H9 (cell line): Measurements from ENCODE around the gene CDCA7L. TPM values are rescaled to one million over a fixed set of nuclear protein-coding genes. Genes with fewer than 3 reads are reported as not detected.
A peak's percentile ranks its signal among the peaks of the same experiment; 100 is the strongest.

Experiments used
- DNase-seq: peaks from one replicate; pipeline ENCODE4 v3.0.0-alpha.2; 2017
- H2AFZ ChIP-seq: one replicate; pipeline ENCODE4 v1.6.1; 2013; ENCODE audit warnings: mild to moderate bottlenecking, low read length, control low read depth, moderate library complexity
- H2AK5ac ChIP-seq: 2 replicates; pipeline ENCODE4 v1.6.1; 2013; ENCODE audit warnings: low read length, control low read depth, mixed read lengths; ENCODE audit not compliant: insufficient read length
- H2BK120ac ChIP-seq: one replicate; pipeline ENCODE4 v1.6.1; 2013; ENCODE audit warnings: low read depth, mild to moderate bottlenecking, low read length, control low read depth, inconsistent platforms; ENCODE audit not compliant: poor library complexity, severe bottlenecking
- H2BK12ac ChIP-seq: 2 replicates; pipeline ENCODE4 v1.6.1; 2013; ENCODE audit warnings: low read length, control low read depth, mixed read lengths, low read depth; ENCODE audit not compliant: insufficient read length
- H2BK15ac ChIP-seq: 2 replicates; pipeline ENCODE4 v1.6.1; 2013; ENCODE audit warnings: low read depth, low read length, control low read depth
- H2BK20ac ChIP-seq: one replicate; pipeline ENCODE4 v1.6.1; 2013; ENCODE audit warnings: low read depth, mild to moderate bottlenecking, low read length, control low read depth, inconsistent platforms; ENCODE audit not compliant: poor library complexity, severe bottlenecking
- H2BK5ac ChIP-seq: 2 replicates; pipeline ENCODE4 v1.6.1; 2013; ENCODE audit warnings: low read length, control low read depth, mixed read lengths; ENCODE audit not compliant: insufficient read length
- H3K14ac ChIP-seq: 2 replicates; pipeline ENCODE4 v1.6.1; 2013; ENCODE audit warnings: low read length, control low read depth; ENCODE audit not compliant: insufficient read depth
- H3K18ac ChIP-seq: 2 replicates; pipeline ENCODE4 v1.6.1; 2013; ENCODE audit warnings: low read depth, mild to moderate bottlenecking, mixed read lengths, low read length, control low read depth; ENCODE audit not compliant: insufficient read length
- H3K23ac ChIP-seq: 2 replicates; pipeline ENCODE4 v1.6.1; 2013; ENCODE audit warnings: low read length, control low read depth, mixed read lengths, low read depth; ENCODE audit not compliant: insufficient read length
- H3K23me2 ChIP-seq: 2 replicates; pipeline ENCODE4 v1.6.1; 2013; ENCODE audit warnings: low read depth, mild to moderate bottlenecking, mixed read lengths, low read length, control low read depth; ENCODE audit not compliant: insufficient read length, poor library complexity, severe bottlenecking
- H3K27ac ChIP-seq: 2 replicates; pipeline ENCODE4 v1.5.1; 2013; ENCODE audit warnings: low read length, control low read depth, mixed read lengths, low read depth; ENCODE audit not compliant: insufficient read length
- H3K27me3 ChIP-seq: 2 replicates; pipeline ENCODE4 v1.6.1; 2013; ENCODE audit warnings: low read length, control low read depth, inconsistent platforms; ENCODE audit not compliant: insufficient read depth
- H3K4ac ChIP-seq: 2 replicates; pipeline ENCODE4 v1.6.1; 2013; ENCODE audit warnings: low read depth, mild to moderate bottlenecking, control low read depth, inconsistent platforms, low read length, moderate library complexity
- H3K4me1 ChIP-seq: 2 replicates; pipeline ENCODE4 v1.6.1; 2013; ENCODE audit warnings: low read length, control low read depth, inconsistent platforms; ENCODE audit not compliant: insufficient read depth
- H3K4me2 ChIP-seq: 2 replicates; pipeline ENCODE4 v1.6.1; 2013; ENCODE audit warnings: low read length, control low read depth, mixed read lengths; ENCODE audit not compliant: insufficient read length, insufficient read depth
- H3K56ac ChIP-seq: 2 replicates; pipeline ENCODE4 v1.6.1; 2013; ENCODE audit warnings: low read depth, mild to moderate bottlenecking, mixed read lengths, low read length, control low read depth; ENCODE audit not compliant: insufficient read length
- H3K79me1 ChIP-seq: 2 replicates; pipeline ENCODE4 v1.6.1; 2013; ENCODE audit warnings: low read depth, mild to moderate bottlenecking, moderate library complexity, low read length, control low read depth, inconsistent platforms; ENCODE audit not compliant: insufficient read depth, poor library complexity, severe bottlenecking
- H3K79me2 ChIP-seq: 2 replicates; pipeline ENCODE4 v1.6.1; 2013; ENCODE audit warnings: low read length, control low read depth, inconsistent platforms; ENCODE audit not compliant: insufficient read depth
- H3K9ac ChIP-seq: 2 replicates; pipeline ENCODE4 v1.6.1; 2013; ENCODE audit warnings: low read length, control low read depth, mixed read lengths; ENCODE audit not compliant: insufficient read length; ENCODE audit errors: extremely low read depth
- H3K9me3 ChIP-seq: one replicate; pipeline ENCODE4 v1.6.1; 2013; ENCODE audit warnings: low read depth, low read length, inconsistent platforms; ENCODE audit not compliant: control insufficient read depth
- H3T11ph ChIP-seq: one replicate; pipeline ENCODE4 v1.6.1; 2013; ENCODE audit warnings: mild to moderate bottlenecking, low read length, control low read depth, inconsistent platforms
- H4K20me1 ChIP-seq: one replicate; pipeline ENCODE4 v1.6.1; 2013; ENCODE audit not compliant: control insufficient read depth, insufficient read length, insufficient read depth
- H4K5ac ChIP-seq: 2 replicates; pipeline ENCODE4 v1.6.1; 2013; ENCODE audit warnings: low read depth, mild to moderate bottlenecking, mixed read lengths, low read length, control low read depth; ENCODE audit not compliant: insufficient read length
- H4K8ac ChIP-seq: replicated peaks from 2 replicates; pipeline ENCODE4 v1.6.1; 2013; ENCODE audit warnings: low read length, control low read depth, mixed read lengths, low read depth; ENCODE audit not compliant: insufficient read length
- H4K91ac ChIP-seq: 2 replicates; pipeline ENCODE4 v1.6.1; 2013; ENCODE audit warnings: low read depth, mild to moderate bottlenecking, moderate library complexity, mixed read lengths, low read length, control low read depth; ENCODE audit not compliant: insufficient read length
- H3K27ac Mint-ChIP-seq, 3 experiments: 2 replicates in 2 of 3; 3 replicates in 1 of 3; pipeline ENCODE4 v1.8.0; 2020 to 2021; ENCODE audit warnings: mixed read lengths in 3 of 3, mild to moderate bottlenecking in 1 of 3, moderate library complexity in 1 of 3
- H3K27me3 Mint-ChIP-seq: 2 replicates; pipeline ENCODE4 v1.8.0; 2021; ENCODE audit warnings: low read depth, mild to moderate bottlenecking, moderate library complexity, mixed read lengths
- H3K36me3 Mint-ChIP-seq, 3 experiments: 2 replicates in 2 of 3; 3 replicates in 1 of 3; pipeline ENCODE4 v1.8.0; 2020 to 2021; ENCODE audit warnings: low read depth in 3 of 3, mixed read lengths in 3 of 3; ENCODE audit not compliant: insufficient read depth in 1 of 3
- H3K4me1 Mint-ChIP-seq, 2 experiments: 2 replicates each; pipeline ENCODE4 v1.8.0; 2020; ENCODE audit warnings: mixed read lengths in 2 of 2
- H3K4me3 Mint-ChIP-seq, 2 experiments: 2 replicates in 1 of 2; 3 replicates in 1 of 2; pipeline ENCODE4 v1.8.0; 2020 to 2021; ENCODE audit warnings: mild to moderate bottlenecking in 2 of 2, mixed read lengths in 2 of 2, moderate library complexity in 1 of 2
- H3K9me3 Mint-ChIP-seq, 2 experiments: 2 replicates in 1 of 2; 3 replicates in 1 of 2; pipeline ENCODE4 v1.8.0; 2020; ENCODE audit warnings: mild to moderate bottlenecking in 2 of 2, mixed read lengths in 2 of 2, moderate library complexity in 1 of 2
- WGBS: extraction: QIAGEN DNeasy Blood & Tissue Kit; methylation state at CpG from one replicate; pipeline ENCODE4 v1.1.7; 2013; ENCODE audit warnings: missing lambda C conversion rate, low lambda C conversion rate, mixed read lengths; ENCODE audit not compliant: insufficient read length; ENCODE audit errors: extremely low coverage; 5-methylcytosine and 5-hydroxymethylcytosine counted together
- total RNA-seq: library from RNA; stranded (reverse); gene quantifications from 2 replicates; pipeline ENCODE4 v1.2.1, GENCODE V29; 2021
- TF ChIP-seq, protein P1 (sequence below): fragments of 200-600 bp; sonication (generic); conservative IDR thresholded peaks from 3 replicates; pipeline ENCODE4 v1.8.0; 2021; ENCODE audit warnings: antibody characterized with exemption, mild to moderate bottlenecking

CDCA7L gene
- total RNA-seq, 1 experiment from 2014 or later = 104 TPM

DNA sequence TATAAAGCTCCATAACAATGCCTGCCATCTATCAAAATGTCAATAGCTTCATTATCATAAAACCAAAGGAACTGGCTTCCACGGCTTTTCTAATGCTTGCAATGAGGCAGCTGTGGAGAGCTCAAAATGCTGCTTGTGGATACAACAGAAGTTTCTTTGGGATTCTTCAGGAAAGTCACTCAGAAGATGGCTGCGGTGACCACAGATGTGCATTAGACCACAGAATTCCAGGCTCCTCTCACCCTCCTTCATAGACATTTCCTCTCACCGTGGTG, 77.2 kb downstream of the CDCA7L start:
- Histone ChIP-seq H3K9ac (no peak overlapping the region), H4K20me1 (no peaks in the 10 kb centered on the region), H2BK15ac (no peak overlapping the region), H4K5ac (no peak overlapping the region), H3K27ac (peak overlapping the region; percentile 40), H2BK5ac (no peak overlapping the region), H3K23me2 (no peaks in the 10 kb centered on the region), H2BK120ac (no peak overlapping the region), H3K14ac (no peak overlapping the region), H3K9me3 (no peaks in the 10 kb centered on the region), H2BK20ac (no peak overlapping the region), H3T11ph (no peak overlapping the region), H3K4me2 (peak overlapping the region; percentile 28), H3K79me1 (no peaks in the 10 kb centered on the region), H2AK5ac (no peak overlapping the region), H3K18ac (no peak overlapping the region), H3K56ac (no peak overlapping the region), H3K4me1 (peaks cover 28% of the 10 kb centered on the region; the same call in 1 of the 2 replicates), H3K79me2 (no peaks in the 10 kb centered on the region), H4K8ac (no peak overlapping the region), H3K4ac (no peak overlapping the region), H3K23ac (no peak overlapping the region), H3K27me3 (no peaks in the 10 kb centered on the region), H2AFZ (no peak overlapping the region), H4K91ac (no peak overlapping the region), H2BK12ac (no peak overlapping the region)
- H3K4me3 Mint-ChIP-seq = peak overlapping the region in 1 of 2 experiments; percentile 46; a peak in 2 of 5 replicates
- H3K36me3 Mint-ChIP-seq = peaks cover 0 to 5% (median 1%) of the 10 kb centered on the region in 3 experiments; a peak in 3 of 7 replicates
- TF ChIP-seq, protein P1, sequence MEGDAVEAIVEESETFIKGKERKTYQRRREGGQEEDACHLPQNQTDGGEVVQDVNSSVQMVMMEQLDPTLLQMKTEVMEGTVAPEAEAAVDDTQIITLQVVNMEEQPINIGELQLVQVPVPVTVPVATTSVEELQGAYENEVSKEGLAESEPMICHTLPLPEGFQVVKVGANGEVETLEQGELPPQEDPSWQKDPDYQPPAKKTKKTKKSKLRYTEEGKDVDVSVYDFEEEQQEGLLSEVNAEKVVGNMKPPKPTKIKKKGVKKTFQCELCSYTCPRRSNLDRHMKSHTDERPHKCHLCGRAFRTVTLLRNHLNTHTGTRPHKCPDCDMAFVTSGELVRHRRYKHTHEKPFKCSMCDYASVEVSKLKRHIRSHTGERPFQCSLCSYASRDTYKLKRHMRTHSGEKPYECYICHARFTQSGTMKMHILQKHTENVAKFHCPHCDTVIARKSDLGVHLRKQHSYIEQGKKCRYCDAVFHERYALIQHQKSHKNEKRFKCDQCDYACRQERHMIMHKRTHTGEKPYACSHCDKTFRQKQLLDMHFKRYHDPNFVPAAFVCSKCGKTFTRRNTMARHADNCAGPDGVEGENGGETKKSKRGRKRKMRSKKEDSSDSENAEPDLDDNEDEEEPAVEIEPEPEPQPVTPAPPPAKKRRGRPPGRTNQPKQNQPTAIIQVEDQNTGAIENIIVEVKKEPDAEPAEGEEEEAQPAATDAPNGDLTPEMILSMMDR = no peak
- peak overlapping the region; percentile 69 to 97 (median 88); a peak in 3 of 7 replicates for H3K27ac Mint-ChIP-seq
- H3K9me3 Mint-ChIP-seq = no peaks in the 10 kb centered on the region; a peak in 1 of 5 replicates
- H3K27me3 Mint-ChIP-seq = no peaks in the 10 kb centered on the region
- H3K4me1 Mint-ChIP-seq = peaks cover 63 to 74% of the 10 kb centered on the region in 2 experiments
- no CpG with 5 or more reads among the region's 3 CpGs for WGBS
- DNase-seq = no peak
